Limb (tissue), 2 donors: Measurements from ENCODE around the gene LLGL2.
A peak's percentile ranks its signal among the peaks of the same experiment; 100 is the strongest.
"Not testable (repeated sequence)": the region's sequence is repeated elsewhere in the genome, so short reads cannot be mapped to it uniquely, and the experiment has no call there.

Experiments used
- DNase-seq, 2 donors: peaks; one replicate each; pipeline ENCODE4 v3.0.0-alpha.2; 2016; ENCODE audit errors: extremely low spot score in 2 of 2

Gene LLGL2

DNA sequence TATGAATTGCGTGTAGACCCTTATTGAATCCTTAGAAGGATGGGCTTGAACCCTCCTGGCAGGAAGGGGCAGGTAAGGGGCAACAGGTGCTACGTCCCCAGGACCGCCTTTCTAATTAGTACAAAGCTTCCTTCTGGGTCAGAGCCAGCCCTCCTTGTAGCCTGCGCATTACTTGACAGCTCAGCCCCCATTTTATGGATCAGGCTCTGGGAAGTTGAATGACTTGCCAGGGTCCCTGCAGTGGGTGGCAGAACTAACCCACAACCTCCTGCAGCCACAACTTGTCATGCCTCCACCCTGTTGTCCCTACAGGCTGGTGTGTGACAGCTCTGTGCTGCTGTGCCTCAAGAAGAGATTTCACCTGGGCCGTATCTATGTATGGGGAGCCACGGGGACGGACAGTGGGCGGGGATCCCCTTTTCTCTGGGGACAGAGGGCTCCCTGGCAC is 64.8 kb downstream of the LLGL2 start:
- DNase-seq: no peak

- peak in 1 of 2 donors; percentile 29 for DNase-seq
These were observed 65.6 kb downstream of the LLGL2 start for GRCh38 chr17:75590849-75591721.

- peak in 1 of 2 donors; percentile 26 for DNase-seq
These were observed 66.3 kb downstream of the LLGL2 start for GRCh38 chr17:75591722-75592302.

- DNase-seq: peak in 1 of 2 donors; percentile 26
These were observed 67.0 kb downstream of the LLGL2 start for GRCh38 chr17:75592348-75593020.

DNA sequence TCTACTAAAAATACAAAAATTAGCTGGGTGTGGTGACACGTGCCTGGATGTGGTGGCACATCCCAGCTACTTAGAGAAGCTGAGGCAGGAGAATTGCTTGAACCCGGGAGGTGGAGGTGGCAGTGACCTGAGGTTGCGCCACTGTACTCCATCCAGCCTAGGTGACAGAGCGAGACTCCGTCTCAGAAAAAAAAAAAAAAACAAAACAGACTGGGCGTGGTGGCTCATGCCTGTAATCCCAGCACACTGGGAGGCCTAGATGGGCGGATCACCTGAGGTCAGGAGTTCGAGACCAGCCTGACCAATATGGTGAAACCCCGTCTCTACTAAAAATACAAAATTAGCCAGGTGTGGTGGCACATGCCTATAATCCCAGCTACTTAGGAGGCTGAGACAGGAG is 67.9 kb downstream of the LLGL2 start:
- not testable (repeated sequence) for DNase-seq

DNA sequence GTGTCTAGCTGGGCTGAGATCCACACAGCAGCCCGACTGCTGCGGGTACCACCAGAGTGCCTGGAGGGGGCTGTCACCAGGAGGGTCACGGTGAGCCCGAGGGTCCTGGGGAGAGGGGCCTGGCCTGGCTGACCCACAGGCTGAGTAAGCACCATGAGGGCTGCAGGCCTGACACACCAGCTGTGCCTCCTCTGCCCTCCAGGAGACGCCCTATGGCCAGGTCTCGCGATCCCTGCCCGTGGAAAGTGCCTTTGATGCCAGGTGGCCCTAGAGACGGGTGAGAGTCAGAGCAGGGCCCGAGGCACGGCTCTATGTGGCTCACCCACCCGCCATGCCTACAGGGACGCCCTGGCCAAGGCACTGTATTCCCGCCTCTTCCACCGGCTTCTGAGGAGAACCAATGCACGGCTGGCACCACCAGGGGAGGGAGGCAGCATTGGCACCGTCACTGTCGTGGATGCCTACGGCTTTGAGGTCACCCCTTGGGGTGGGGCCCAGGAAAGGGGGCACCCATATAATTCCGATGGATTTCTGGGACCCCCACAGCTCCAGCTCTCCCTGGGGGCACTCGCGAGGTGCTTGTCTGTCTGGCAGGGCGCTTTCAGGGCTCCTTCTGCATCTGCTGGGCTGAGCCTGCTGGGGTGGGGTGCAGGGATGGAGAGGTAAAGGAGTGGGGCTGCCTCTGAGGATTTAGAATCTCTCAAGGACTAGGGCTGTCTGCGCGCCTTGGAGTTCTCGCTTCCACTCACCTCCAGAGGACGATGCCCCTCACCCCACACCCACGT is 69.2 kb downstream of the LLGL2 start:
- peak in 1 of 2 donors; percentile 29 for DNase-seq

GRCh38 chr17:75595284-75595919 is 69.9 kb downstream of the LLGL2 start:
- DNase-seq: no peak

DNA sequence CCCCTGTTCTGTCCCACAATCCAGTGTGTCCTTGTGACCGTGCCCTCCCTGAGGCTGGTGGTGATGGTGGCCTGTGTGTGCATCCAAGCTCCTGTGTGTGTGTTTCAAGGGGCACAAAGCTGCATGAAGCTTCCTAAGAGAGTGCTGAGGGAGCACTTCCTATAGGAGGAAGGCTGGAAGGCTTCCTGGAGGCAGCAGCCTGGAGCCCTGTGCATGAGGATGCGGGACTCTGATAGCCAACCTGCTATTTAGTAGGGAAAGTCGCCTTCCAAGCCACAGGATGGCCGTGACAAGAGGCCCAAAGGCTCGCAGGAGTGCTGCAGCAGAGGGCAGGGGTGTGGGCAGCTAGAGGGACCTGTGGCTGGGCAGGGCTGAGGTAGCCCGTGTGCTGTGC is 70.4 kb downstream of the LLGL2 start:
- DNase-seq: no peak

GRCh38 chr17:75596320-75597087 is 71.0 kb downstream of the LLGL2 start:
- no peak for DNase-seq

GRCh38 chr17:75601057-75601987 is 75.8 kb downstream of the LLGL2 start:
- peak in 1 of 2 donors; percentile 47 for DNase-seq

- peak in 1 of 2 donors; percentile 31 for DNase-seq
These were observed 77.1 kb downstream of the LLGL2 start for GRCh38 chr17:75602644-75603043.

- DNase-seq: no peak
These were observed 77.6 kb downstream of the LLGL2 start for GRCh38 chr17:75603123-75603522.

GRCh38 chr17:75604034-75604695 is 78.7 kb downstream of the LLGL2 start:
- no peak for DNase-seq

GRCh38 chr17:75605790-75606189 is 80.3 kb downstream of the LLGL2 start:
- no peak for DNase-seq

DNA sequence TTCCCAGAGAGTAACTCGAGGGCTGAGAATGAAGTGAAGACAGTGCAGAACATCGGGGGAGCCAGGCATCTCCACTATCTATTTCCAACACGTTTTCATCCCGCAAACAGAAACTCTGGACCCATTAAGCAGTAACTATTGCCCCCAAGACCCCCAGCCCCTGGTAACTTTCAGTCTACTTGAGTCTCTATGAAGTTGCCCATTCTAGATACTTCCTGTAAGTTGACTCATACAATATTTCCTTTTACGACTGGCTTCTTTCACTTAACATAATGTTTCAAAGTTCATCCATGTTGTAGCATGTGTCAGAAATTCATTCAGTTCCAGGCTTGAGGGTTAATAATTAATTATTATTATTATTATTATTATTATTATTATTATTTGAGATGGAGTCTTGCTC is 81.6 kb downstream of the LLGL2 start:
- DNase-seq: no peak

GRCh38 chr17:75610103-75610984 is 84.8 kb downstream of the LLGL2 start:
- DNase-seq: no peak

DNA sequence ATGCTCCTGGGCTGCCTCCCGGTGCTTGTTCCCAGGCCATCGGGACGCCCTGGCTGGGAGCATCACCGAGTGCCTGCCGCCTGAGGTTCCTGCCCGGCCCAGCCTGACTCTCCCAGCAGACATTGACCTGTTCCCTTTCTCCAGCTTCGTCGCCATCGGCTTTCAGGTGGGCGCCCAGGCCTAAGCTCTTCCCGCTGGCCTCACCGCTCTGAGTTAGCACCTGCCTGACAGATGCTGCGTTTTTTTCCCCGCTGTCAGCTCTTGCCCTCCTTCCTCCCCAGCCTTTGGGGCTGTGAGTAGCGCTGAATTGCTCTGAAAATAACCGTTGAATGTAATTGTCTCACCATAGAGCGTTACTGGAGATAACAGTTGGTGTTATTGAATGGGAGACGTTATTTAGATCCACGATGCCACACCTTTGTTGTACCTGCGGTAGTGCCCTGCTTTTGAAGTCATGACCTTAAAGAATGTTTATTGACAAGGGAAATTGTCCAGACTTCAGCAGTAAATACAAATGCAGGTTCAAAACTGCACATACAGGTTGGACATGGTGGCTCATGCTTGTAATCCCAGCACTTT is 86.4 kb downstream of the LLGL2 start:
- DNase-seq: no peak
